Fibroblast of the aortic adventitia (primary cell): Measurements from ENCODE around the gene RASAL2. TPM values are rescaled to one million over a fixed set of nuclear protein-coding genes. Genes with fewer than 3 reads are reported as not detected.

Experiments
- DNase-seq: peaks from one replicate; pipeline ENCODE4 v3.0.0-alpha.2; 2010; ENCODE audit warnings: low read depth
- H3K4me3 ChIP-seq: 2 replicates; pipeline ENCODE4 v1.5.1; 2011; ENCODE audit warnings: low read depth, mild to moderate bottlenecking, control low read depth, low read length, moderate library complexity
- total RNA-seq: library from RNA; depleted of rRNA; stranded (reverse); fragments of >200 nt; gene quantifications from 2 replicates; pipeline ENCODE4 v1.2.3, GENCODE V29; 2012; ENCODE audit warnings: low replicate concordance
- TF ChIP-seq, protein P1 (sequence below): IDR thresholded peaks from 2 replicates; pipeline ENCODE4 v1.5.1; 2011; ENCODE audit warnings: mild to moderate bottlenecking, low read length, control low read depth, inconsistent platforms; ENCODE audit not compliant: insufficient read depth

RASAL2 gene
- total RNA-seq, 1 donor: 30.5 TPM

GRCh38 chr1:178484698-178485225 is 390.9 kb downstream of the RASAL2 start:
- DNase-seq: no peak
- TF ChIP-seq, protein P1, sequence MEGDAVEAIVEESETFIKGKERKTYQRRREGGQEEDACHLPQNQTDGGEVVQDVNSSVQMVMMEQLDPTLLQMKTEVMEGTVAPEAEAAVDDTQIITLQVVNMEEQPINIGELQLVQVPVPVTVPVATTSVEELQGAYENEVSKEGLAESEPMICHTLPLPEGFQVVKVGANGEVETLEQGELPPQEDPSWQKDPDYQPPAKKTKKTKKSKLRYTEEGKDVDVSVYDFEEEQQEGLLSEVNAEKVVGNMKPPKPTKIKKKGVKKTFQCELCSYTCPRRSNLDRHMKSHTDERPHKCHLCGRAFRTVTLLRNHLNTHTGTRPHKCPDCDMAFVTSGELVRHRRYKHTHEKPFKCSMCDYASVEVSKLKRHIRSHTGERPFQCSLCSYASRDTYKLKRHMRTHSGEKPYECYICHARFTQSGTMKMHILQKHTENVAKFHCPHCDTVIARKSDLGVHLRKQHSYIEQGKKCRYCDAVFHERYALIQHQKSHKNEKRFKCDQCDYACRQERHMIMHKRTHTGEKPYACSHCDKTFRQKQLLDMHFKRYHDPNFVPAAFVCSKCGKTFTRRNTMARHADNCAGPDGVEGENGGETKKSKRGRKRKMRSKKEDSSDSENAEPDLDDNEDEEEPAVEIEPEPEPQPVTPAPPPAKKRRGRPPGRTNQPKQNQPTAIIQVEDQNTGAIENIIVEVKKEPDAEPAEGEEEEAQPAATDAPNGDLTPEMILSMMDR: no peak
- no peak overlapping the region for H3K4me3 ChIP-seq

- no peak for DNase-seq
- H3K4me3 ChIP-seq: no peak overlapping the region
- TF ChIP-seq, protein P1: no peak
These were observed 391.7 kb downstream of the RASAL2 start for GRCh38 chr1:178485541-178485981.

GRCh38 chr1:178486100-178487069 is 392.5 kb downstream of the RASAL2 start:
- no peak overlapping the region for H3K4me3 ChIP-seq
- TF ChIP-seq, protein P1: no peak
- DNase-seq: no peak

DNA sequence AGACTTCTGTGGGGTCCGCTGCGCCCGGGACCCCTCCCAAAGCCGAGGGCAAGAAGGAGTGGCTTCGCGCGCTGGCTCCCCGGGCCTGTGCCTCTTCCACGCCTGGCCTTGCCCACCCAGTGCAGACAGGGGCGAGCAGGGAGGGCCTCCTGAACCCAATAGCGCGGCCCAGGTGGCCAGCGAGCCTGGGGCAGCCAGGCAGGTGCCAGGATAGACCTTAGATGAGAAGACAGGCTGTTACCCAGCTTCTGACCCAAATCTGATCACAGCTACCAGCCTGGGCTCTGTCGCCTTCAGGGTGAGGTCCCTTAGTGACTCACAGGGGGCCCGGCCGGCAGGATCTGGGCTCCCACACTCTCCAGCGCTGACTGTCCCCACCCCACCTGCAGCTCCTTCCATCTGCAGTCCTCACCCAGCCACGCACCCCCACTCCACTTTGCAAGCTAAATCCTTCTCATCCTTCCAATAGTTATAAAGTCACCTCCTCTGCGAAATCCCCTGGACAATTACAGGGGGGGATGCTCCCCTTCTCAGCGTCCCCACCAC is 393.2 kb downstream of the RASAL2 start:
- no peak overlapping the region for H3K4me3 ChIP-seq
- no peak for DNase-seq
- TF ChIP-seq, protein P1: no peak

GRCh38 chr1:178488393-178488792 is 394.5 kb downstream of the RASAL2 start:
- TF ChIP-seq, protein P1: no peak
- DNase-seq: no peak
- H3K4me3 ChIP-seq: no peak overlapping the region

DNA sequence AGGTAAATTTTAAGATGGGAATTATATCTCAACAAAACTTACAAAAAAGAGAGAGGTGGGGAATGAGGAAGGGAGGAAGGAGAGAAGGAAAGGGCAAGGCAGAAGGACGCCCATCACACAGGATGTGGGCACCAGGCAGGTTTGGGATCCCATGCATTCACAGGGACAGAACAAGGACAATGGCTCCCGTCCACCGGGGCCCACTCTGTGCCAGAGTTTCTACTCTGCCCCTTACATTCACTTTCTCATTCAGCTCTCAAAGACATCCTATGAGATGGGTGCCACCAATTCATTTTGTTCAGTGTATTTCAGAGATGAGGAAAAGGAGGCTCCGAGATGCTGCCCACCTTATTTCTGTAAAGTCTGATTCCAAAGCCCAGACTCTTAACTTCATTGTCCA is 395.5 kb downstream of the RASAL2 start:
- H3K4me3 ChIP-seq: no peak overlapping the region
- TF ChIP-seq, protein P1: no peak
- DNase-seq: no peak
